ENCODE measurements around the gene NT5C1B.

Gene NT5C1B

DNA sequence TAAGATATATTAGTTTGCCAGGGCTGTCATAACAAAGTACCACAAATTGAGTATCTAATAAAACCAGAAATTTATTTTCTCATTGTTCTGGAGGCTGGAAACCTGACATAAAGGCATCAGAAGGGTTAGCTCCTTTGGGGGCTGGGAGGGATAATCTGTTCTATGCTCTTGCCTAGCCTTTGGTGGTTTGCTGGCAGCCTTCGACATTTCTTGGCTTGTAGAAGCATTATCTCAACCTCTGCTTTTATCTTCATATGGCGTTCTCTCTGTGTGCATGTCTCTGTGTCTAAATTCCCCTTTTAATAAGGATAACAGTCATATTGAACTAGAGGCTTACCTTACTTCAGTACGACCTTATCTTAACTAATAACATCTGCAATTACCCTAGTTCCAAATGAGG, 22.8 kb upstream of the NT5C1B start:
- H3K9ac ChIP-seq (ENCODE audit: low read length) = no peak overlapping the region
- H3K27me3 ChIP-seq (ENCODE audit: insufficient read depth, low read length) = no peaks in the 10 kb centered on the region
- no peaks in the 10 kb centered on the region for H3K36me3 ChIP-seq (ENCODE audit: insufficient read depth, low read length)
- no peak overlapping the region for H3K27ac ChIP-seq (ENCODE audit: low read depth, low read length, poor library complexity, severe bottlenecking)
- no peak overlapping the region for H3K4me3 ChIP-seq (ENCODE audit: low read depth, low read length, poor library complexity, severe bottlenecking)
- H2AFZ ChIP-seq (ENCODE audit: low read length) = no peak overlapping the region
- no peaks in the 10 kb centered on the region for H4K20me1 ChIP-seq (ENCODE audit: insufficient read depth, low read length)
- no peaks in the 10 kb centered on the region for H3K79me2 ChIP-seq (ENCODE audit: insufficient read depth, low read length)
- no peaks in the 10 kb centered on the region for H3F3A ChIP-seq (ENCODE audit: insufficient read depth, low read length)
- no peak for TF ChIP-seq EZH2 (IDR thresholded peaks at IDR 0.05; ENCODE audit: borderline replicate concordance, low read length)
- H3K4me2 ChIP-seq (ENCODE audit: low read length) = no peak overlapping the region
- no peaks in the 10 kb centered on the region for H3K4me1 ChIP-seq (ENCODE audit: insufficient read depth, low read length, severe bottlenecking)
- H3K9me3 ChIP-seq (ENCODE audit: low read length) = no peaks in the 10 kb centered on the region
- no peaks in the 10 kb centered on the region for H3K9me2 ChIP-seq (ENCODE audit: low read depth, low read length)

DNA sequence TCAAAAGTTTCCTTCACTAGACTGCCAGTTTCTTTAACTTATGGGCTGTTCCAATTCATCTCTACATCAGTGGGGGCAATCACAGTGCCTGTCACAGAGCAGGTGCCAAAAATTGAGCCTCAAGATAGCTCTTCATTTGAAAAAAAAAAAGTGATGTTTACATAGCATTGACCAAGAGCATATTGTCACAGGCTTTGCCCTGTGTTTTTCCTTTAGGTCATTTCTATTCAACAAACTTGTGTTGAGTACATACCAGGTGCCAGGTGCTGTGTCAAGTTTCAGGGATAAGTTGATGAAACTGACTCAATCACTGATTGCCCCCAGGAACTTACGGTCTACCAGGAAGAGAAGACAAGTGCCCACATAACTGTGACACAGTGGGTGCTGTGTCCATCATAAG, 22.2 kb upstream of the NT5C1B start:
- Histone ChIP-seq H3K4me2 (ENCODE audit: low read length) (no peak overlapping the region), H3K9ac (ENCODE audit: low read length) (no peak overlapping the region), H3F3A (ENCODE audit: insufficient read depth, low read length) (no peaks in the 10 kb centered on the region), H3K27me3 (ENCODE audit: insufficient read depth, low read length) (no peaks in the 10 kb centered on the region), H4K20me1 (ENCODE audit: insufficient read depth, low read length) (no peaks in the 10 kb centered on the region), H3K27ac (ENCODE audit: low read depth, low read length, poor library complexity, severe bottlenecking) (no peak overlapping the region), H3K36me3 (ENCODE audit: insufficient read depth, low read length) (no peaks in the 10 kb centered on the region), H3K9me3 (ENCODE audit: low read length) (no peaks in the 10 kb centered on the region), H3K4me1 (ENCODE audit: insufficient read depth, low read length, severe bottlenecking) (no peaks in the 10 kb centered on the region), H3K4me3 (ENCODE audit: low read depth, low read length, poor library complexity, severe bottlenecking) (no peak overlapping the region), H3K79me2 (ENCODE audit: insufficient read depth, low read length) (no peaks in the 10 kb centered on the region), H2AFZ (ENCODE audit: low read length) (no peak overlapping the region), H3K9me2 (ENCODE audit: low read depth, low read length) (no peaks in the 10 kb centered on the region)
- TF ChIP-seq, protein P1, sequence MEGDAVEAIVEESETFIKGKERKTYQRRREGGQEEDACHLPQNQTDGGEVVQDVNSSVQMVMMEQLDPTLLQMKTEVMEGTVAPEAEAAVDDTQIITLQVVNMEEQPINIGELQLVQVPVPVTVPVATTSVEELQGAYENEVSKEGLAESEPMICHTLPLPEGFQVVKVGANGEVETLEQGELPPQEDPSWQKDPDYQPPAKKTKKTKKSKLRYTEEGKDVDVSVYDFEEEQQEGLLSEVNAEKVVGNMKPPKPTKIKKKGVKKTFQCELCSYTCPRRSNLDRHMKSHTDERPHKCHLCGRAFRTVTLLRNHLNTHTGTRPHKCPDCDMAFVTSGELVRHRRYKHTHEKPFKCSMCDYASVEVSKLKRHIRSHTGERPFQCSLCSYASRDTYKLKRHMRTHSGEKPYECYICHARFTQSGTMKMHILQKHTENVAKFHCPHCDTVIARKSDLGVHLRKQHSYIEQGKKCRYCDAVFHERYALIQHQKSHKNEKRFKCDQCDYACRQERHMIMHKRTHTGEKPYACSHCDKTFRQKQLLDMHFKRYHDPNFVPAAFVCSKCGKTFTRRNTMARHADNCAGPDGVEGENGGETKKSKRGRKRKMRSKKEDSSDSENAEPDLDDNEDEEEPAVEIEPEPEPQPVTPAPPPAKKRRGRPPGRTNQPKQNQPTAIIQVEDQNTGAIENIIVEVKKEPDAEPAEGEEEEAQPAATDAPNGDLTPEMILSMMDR (IDR thresholded peaks at IDR 0.05; ENCODE audit: low read length) = no peak
- TF ChIP-seq EZH2 (IDR thresholded peaks at IDR 0.05; ENCODE audit: borderline replicate concordance, low read length) = no peak

DNA sequence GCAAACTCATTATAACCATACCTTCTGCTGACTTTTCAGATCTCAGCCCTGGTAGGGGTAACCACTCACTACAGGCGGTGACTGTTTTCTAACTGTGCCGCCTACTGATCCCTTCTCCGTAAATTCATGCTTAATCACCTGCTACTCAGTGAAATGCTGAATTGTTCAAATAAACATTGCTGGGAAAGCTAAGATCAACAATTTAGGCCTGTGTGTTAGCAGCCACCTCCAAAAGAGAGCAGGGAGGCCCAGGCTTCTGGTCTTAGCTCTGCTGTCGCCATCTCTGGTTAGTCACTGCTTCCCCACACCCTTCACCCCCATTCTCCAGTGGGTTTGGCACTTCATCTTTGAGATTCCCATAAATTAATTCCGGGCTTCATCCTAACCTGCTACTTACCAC, 21.8 kb upstream of the NT5C1B start:
- Histone ChIP-seq H3K9me2 (ENCODE audit: low read depth, low read length) (no peaks in the 10 kb centered on the region), H3K27ac (ENCODE audit: low read depth, low read length, poor library complexity, severe bottlenecking) (no peak overlapping the region), H3K27me3 (ENCODE audit: insufficient read depth, low read length) (no peaks in the 10 kb centered on the region), H3K4me3 (ENCODE audit: low read depth, low read length, poor library complexity, severe bottlenecking) (no peak overlapping the region), H3F3A (ENCODE audit: insufficient read depth, low read length) (no peaks in the 10 kb centered on the region), H3K9me3 (ENCODE audit: low read length) (no peaks in the 10 kb centered on the region), H4K20me1 (ENCODE audit: insufficient read depth, low read length) (no peaks in the 10 kb centered on the region), H3K79me2 (ENCODE audit: insufficient read depth, low read length) (no peaks in the 10 kb centered on the region), H3K36me3 (ENCODE audit: insufficient read depth, low read length) (no peaks in the 10 kb centered on the region), H3K9ac (ENCODE audit: low read length) (no peak overlapping the region), H3K4me2 (ENCODE audit: low read length) (no peak overlapping the region), H2AFZ (ENCODE audit: low read length) (no peak overlapping the region), H3K4me1 (ENCODE audit: insufficient read depth, low read length, severe bottlenecking) (no peaks in the 10 kb centered on the region)
- TF ChIP-seq EZH2 (IDR thresholded peaks at IDR 0.05; ENCODE audit: borderline replicate concordance, low read length) = no peak
- TF ChIP-seq, protein P1 (IDR thresholded peaks at IDR 0.05; ENCODE audit: low read length) = no peak

DNA sequence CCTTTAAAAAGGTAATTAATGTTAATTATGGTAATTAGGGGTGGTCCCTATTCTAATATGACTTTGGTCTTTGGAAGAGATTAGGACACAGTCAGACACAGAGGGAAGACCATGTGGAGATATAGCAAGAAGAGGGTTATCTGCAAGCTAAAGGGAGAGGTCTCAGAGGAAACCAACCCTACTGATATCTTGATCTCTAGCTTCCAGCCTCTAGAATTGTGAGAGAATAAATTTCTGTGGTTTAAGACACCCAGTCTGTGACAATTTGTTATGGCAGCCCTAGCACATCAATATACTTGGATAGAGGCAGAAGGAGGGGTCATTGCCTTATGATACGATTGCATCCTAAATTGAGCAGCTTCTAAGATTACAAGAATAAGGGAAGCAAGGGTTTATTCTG, 21.3 kb upstream of the NT5C1B start:
- no peaks in the 10 kb centered on the region for H3K79me2 ChIP-seq (ENCODE audit: insufficient read depth, low read length)
- H3K4me2 ChIP-seq (ENCODE audit: low read length) = no peak overlapping the region
- no peak overlapping the region for H3K4me3 ChIP-seq (ENCODE audit: low read depth, low read length, poor library complexity, severe bottlenecking)
- H3K9me2 ChIP-seq (ENCODE audit: low read depth, low read length) = no peaks in the 10 kb centered on the region
- H4K20me1 ChIP-seq (ENCODE audit: insufficient read depth, low read length) = no peaks in the 10 kb centered on the region
- H3K9me3 ChIP-seq (ENCODE audit: low read length) = no peaks in the 10 kb centered on the region
- no peaks in the 10 kb centered on the region for H3F3A ChIP-seq (ENCODE audit: insufficient read depth, low read length)
- no peaks in the 10 kb centered on the region for H3K36me3 ChIP-seq (ENCODE audit: insufficient read depth, low read length)
- no peaks in the 10 kb centered on the region for H3K27me3 ChIP-seq (ENCODE audit: insufficient read depth, low read length)
- no peak for TF ChIP-seq EZH2 (IDR thresholded peaks at IDR 0.05; ENCODE audit: borderline replicate concordance, low read length)
- TF ChIP-seq, protein P1 (IDR thresholded peaks at IDR 0.05; ENCODE audit: low read length) = no peak
- no peak overlapping the region for H3K27ac ChIP-seq (ENCODE audit: low read depth, low read length, poor library complexity, severe bottlenecking)
- no peak overlapping the region for H2AFZ ChIP-seq (ENCODE audit: low read length)
- H3K4me1 ChIP-seq (ENCODE audit: insufficient read depth, low read length, severe bottlenecking) = no peaks in the 10 kb centered on the region
- no peak overlapping the region for H3K9ac ChIP-seq (ENCODE audit: low read length)
